ENCODE data around the gene TAGLN.

TAGLN gene

DNA sequence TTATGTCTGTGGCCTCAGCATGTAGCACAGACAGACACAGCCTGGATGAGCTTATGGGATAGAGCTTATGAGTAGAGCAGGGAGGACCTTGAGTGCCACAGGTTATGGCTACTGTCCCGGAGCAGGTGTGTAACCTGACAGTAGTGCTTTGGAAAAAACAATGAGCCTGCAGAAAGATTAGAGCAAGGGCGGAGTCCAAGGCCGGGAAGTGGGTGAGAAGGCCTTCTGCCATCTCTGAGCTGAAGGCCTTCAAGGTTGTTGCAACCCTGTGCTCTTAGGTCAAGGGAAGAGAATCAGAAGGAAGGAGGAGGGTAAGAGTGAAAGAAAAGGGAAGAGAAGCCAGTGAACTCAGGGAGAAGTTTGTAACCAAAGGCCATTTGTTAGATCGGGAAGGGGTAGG, 3.9 kb upstream of the TAGLN start:
- DNase-seq = no peak
- no peaks in the 10 kb centered on the region for H3K9me3 ChIP-seq (ENCODE audit: control extremely low read depth in 1 of 5, control insufficient read depth in 4 of 5, insufficient read depth in 2 of 5, low read depth in 1 of 5, low read length in 4 of 5)
- H3K27ac ChIP-seq (ENCODE audit: insufficient read depth in 1 of 2, low read depth in 1 of 2, low read length in 2 of 2, poor library complexity in 1 of 2, severe bottlenecking in 2 of 2) = no peak overlapping the region
- no peaks in the 10 kb centered on the region for H3K27me3 ChIP-seq (replicated peaks in 2 of 5; ENCODE audit: control insufficient read depth in 4 of 5, insufficient read depth in 5 of 5, low read length in 4 of 5)
- peaks cover 3 to 20% (median 7%) of the 10 kb centered on the region in 4 experiments for H3K36me3 ChIP-seq (ENCODE audit: control insufficient read depth in 4 of 4, insufficient read depth in 4 of 4, low read length in 3 of 4)
- H3K4me3 ChIP-seq (ENCODE audit: control insufficient read depth in 1 of 7, extremely low read depth in 1 of 7, insufficient read depth in 4 of 7, low read depth in 2 of 7, low read length in 6 of 7) = no peak overlapping the region
- POLR2A ChIA-PET = no interaction called here
- WGBS (ENCODE audit: insufficient coverage) = 100% methylated on average over 4 of the region's 4 CpGs
- CTCF ChIA-PET = interaction anchor here (1.1 to 7.7 kb wide), 3 partner anchors 14 to 23 kb away, joined by 3 to 59 read pairs (median 15); partner anchors contain the start of gene SIDT2
- peaks cover 0 to 7% (median 2%) of the 10 kb centered on the region in 4 experiments for H3K4me1 ChIP-seq (ENCODE audit: control extremely low read depth in 1 of 4, control insufficient read depth in 4 of 4, insufficient read depth in 4 of 4, low read length in 3 of 4)

DNA sequence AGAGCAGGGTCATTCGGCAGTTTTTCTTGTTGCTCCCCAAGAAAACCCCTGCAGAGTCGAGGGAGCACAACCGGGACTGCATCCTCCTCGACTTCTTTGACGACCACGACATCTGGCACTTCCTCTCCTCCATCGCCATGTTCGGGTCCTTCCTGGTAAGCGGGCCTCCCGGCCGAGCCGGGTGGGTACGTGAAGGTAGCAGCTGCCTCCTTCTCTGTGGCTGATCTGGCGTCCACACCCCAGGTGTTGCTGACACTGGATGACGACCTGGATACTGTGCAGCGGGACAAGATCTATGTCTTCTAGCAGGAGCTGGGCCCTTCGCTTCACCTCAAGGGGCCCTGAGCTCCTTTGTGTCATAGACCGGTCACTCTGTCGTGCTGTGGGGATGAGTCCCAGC, 3.4 kb upstream of the TAGLN start:
- CTCF ChIA-PET = interaction anchor here (3.0 to 7.7 kb wide), 3 partner anchors 15 to 31 kb away, joined by 14 to 59 read pairs (median 15); partner anchors contain the start of gene SIDT2
- no peaks in the 10 kb centered on the region for H3K9me3 ChIP-seq (ENCODE audit: control extremely low read depth in 1 of 5, control insufficient read depth in 4 of 5, insufficient read depth in 2 of 5, low read depth in 1 of 5, low read length in 4 of 5)
- no peak for DNase-seq
- no peak overlapping the region for H3K27ac ChIP-seq (ENCODE audit: insufficient read depth in 1 of 2, low read depth in 1 of 2, low read length in 2 of 2, poor library complexity in 1 of 2, severe bottlenecking in 2 of 2)
- H3K4me3 ChIP-seq (ENCODE audit: control insufficient read depth in 1 of 7, extremely low read depth in 1 of 7, insufficient read depth in 4 of 7, low read depth in 2 of 7, low read length in 6 of 7) = no peak overlapping the region
- peaks cover 3 to 18% (median 7%) of the 10 kb centered on the region in 4 experiments for H3K36me3 ChIP-seq (ENCODE audit: control insufficient read depth in 4 of 4, insufficient read depth in 4 of 4, low read length in 3 of 4)
- WGBS (ENCODE audit: insufficient coverage) = 92% methylated on average over 19 of the region's 19 CpGs
- no peaks in the 10 kb centered on the region for H3K27me3 ChIP-seq (replicated peaks in 2 of 5; ENCODE audit: control insufficient read depth in 4 of 5, insufficient read depth in 5 of 5, low read length in 4 of 5)
- POLR2A ChIA-PET = no interaction called here
- H3K4me1 ChIP-seq (ENCODE audit: control extremely low read depth in 1 of 4, control insufficient read depth in 4 of 4, insufficient read depth in 4 of 4, low read length in 3 of 4) = peaks cover 0 to 7% (median 2%) of the 10 kb centered on the region in 4 experiments

DNA sequence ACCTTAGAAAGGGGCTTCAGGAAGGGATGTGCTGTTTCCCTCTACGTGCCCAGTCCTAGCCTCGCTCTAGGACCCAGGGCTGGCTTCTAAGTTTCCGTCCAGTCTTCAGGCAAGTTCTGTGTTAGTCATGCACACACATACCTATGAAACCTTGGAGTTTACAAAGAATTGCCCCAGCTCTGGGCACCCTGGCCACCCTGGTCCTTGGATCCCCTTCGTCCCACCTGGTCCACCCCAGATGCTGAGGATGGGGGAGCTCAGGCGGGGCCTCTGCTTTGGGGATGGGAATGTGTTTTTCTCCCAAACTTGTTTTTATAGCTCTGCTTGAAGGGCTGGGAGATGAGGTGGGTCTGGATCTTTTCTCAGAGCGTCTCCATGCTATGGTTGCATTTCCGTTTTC, 2.2 kb upstream of the TAGLN start:
- no peak for DNase-seq
- no peak overlapping the region for H3K27ac ChIP-seq (ENCODE audit: insufficient read depth in 1 of 2, low read depth in 1 of 2, low read length in 2 of 2, poor library complexity in 1 of 2, severe bottlenecking in 2 of 2)
- H3K4me1 ChIP-seq (ENCODE audit: control extremely low read depth in 1 of 4, control insufficient read depth in 4 of 4, insufficient read depth in 4 of 4, low read length in 3 of 4) = peaks cover 0 to 7% (median 2%) of the 10 kb centered on the region in 4 experiments
- H3K9me3 ChIP-seq (ENCODE audit: control extremely low read depth in 1 of 5, control insufficient read depth in 4 of 5, insufficient read depth in 2 of 5, low read depth in 1 of 5, low read length in 4 of 5) = no peaks in the 10 kb centered on the region
- ChIA-PET CTCF (interaction anchor here (1.1 to 7.7 kb wide), 5 partner anchors 15 to 91 kb away, joined by 4 to 59 read pairs (median 14); partner anchors contain the start of gene SIDT2), POLR2A (interaction anchor here (0.7 kb wide), 1 partner anchor 30 kb away, joined by 3 read pairs; no protein-coding TSS in a partner anchor)
- H3K36me3 ChIP-seq (ENCODE audit: control insufficient read depth in 4 of 4, insufficient read depth in 4 of 4, low read length in 3 of 4) = peaks cover 3 to 13% (median 7%) of the 10 kb centered on the region in 4 experiments
- no peak overlapping the region for H3K4me3 ChIP-seq (ENCODE audit: control insufficient read depth in 1 of 7, extremely low read depth in 1 of 7, insufficient read depth in 4 of 7, low read depth in 2 of 7, low read length in 6 of 7)
- H3K27me3 ChIP-seq (replicated peaks in 2 of 5; ENCODE audit: control insufficient read depth in 4 of 5, insufficient read depth in 5 of 5, low read length in 4 of 5) = no peaks in the 10 kb centered on the region
- 100% methylated on average over 5 of the region's 7 CpGs for WGBS (ENCODE audit: insufficient coverage)

DNA sequence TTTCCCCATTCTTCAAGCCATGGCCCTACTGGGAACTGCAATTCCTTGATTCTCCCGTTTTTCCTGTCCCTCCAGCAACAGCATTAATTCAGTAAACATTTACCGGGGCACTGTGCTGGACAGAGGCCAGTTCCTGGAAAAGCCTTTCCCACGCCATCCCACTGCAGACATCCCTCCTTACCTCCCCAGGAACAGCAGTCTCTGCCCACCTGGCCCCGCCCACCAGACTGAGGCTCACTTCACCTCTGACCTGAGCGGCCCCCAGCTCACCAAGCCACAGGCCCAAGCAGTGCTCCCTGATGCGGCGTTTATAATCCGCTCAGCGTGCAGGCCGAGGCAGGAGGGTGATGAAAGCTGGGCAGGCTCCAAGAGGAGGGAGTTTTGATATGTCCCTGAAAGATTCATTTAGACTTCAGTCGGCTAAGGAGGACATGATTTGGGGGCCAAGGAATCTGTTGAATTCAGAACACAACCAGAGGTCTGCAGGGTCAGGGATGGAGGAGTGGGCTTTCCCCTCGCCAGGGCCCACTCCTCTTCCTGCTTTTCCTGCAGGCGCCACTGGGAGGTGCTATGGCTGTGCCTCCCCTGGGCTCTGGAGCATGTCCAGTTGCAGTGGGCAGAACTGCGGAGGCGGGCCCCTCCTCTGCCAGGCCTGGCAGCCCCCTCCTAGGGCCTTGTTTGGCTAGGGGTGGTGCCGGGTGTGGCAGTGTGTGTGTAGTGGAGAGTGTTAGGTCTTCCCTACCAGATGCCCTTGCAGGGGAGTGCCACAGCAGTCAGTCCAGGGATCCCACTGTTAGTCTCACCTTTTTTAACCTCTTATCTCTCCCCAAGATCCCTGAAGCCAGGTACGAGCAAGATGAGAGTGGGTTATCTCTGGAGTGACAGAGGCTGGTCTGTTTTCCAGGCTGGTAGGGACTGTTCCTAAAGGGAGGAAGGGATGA, 1.4 kb upstream of the TAGLN start:
- no peak for DNase-seq
- POLR2A ChIA-PET = no interaction called here
- no peaks in the 10 kb centered on the region for H3K27me3 ChIP-seq (replicated peaks in 2 of 5; ENCODE audit: control insufficient read depth in 4 of 5, insufficient read depth in 5 of 5, low read length in 4 of 5)
- no peak overlapping the region for H3K27ac ChIP-seq (ENCODE audit: insufficient read depth in 1 of 2, low read depth in 1 of 2, low read length in 2 of 2, poor library complexity in 1 of 2, severe bottlenecking in 2 of 2)
- no peaks in the 10 kb centered on the region for H3K9me3 ChIP-seq (ENCODE audit: control extremely low read depth in 1 of 5, control insufficient read depth in 4 of 5, insufficient read depth in 2 of 5, low read depth in 1 of 5, low read length in 4 of 5)
- CTCF ChIA-PET = interaction anchor here (1.1 to 7.7 kb wide), 5 partner anchors 15 to 92 kb away, joined by 4 to 59 read pairs (median 14); partner anchors contain the start of gene SIDT2
- H3K4me1 ChIP-seq (ENCODE audit: control extremely low read depth in 1 of 4, control insufficient read depth in 4 of 4, insufficient read depth in 4 of 4, low read length in 3 of 4) = peaks cover 0 to 7% (median 2%) of the 10 kb centered on the region in 4 experiments
- H3K36me3 ChIP-seq (ENCODE audit: control insufficient read depth in 4 of 4, insufficient read depth in 4 of 4, low read length in 3 of 4) = peaks cover 2 to 8% (median 4%) of the 10 kb centered on the region in 4 experiments
- 96% methylated on average over 9 of the region's 17 CpGs for WGBS (ENCODE audit: insufficient coverage)
- H3K4me3 ChIP-seq (ENCODE audit: control insufficient read depth in 1 of 7, extremely low read depth in 1 of 7, insufficient read depth in 4 of 7, low read depth in 2 of 7, low read length in 6 of 7) = no peak overlapping the region

DNA sequence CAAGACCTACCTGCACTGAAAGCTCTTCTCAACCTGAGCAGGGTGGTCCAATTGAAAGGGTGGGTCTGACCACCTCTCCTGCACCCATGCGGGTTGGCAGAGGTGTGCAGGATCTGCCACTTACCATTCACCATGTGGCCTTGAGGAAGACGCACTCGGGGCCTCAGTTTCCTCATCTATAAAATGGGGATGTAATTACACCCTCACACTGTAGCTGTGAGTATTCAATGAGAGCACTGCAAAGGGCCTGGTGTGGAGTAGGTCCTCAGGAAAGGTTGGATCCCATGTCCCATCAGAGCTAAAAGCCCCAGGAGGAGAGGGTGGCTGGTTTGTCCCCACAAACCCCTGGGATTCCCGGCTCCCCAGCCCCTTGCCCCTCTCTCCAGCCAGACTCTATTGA, 557 bp upstream of the TAGLN start:
- ChIA-PET CTCF (interaction anchor here (1.3 to 4.2 kb wide), 3 partner anchors 14 to 93 kb away, joined by 4 to 15 read pairs (median 14); no protein-coding TSS in a partner anchor), POLR2A (interaction anchor here (0.5 kb wide), 1 partner anchor 20 kb away, joined by 3 read pairs; the partner anchor contains the start of gene SIDT2)
- Histone ChIP-seq H3K36me3 (ENCODE audit: control insufficient read depth in 4 of 4, insufficient read depth in 4 of 4, low read length in 3 of 4) (peaks cover 0 to 12% (median under 1%) of the 10 kb centered on the region in 4 experiments), H3K4me3 (ENCODE audit: control insufficient read depth in 1 of 7, extremely low read depth in 1 of 7, insufficient read depth in 4 of 7, low read depth in 2 of 7, low read length in 6 of 7) (no peak overlapping the region), H3K27ac (ENCODE audit: insufficient read depth in 1 of 2, low read depth in 1 of 2, low read length in 2 of 2, poor library complexity in 1 of 2, severe bottlenecking in 2 of 2) (no peak overlapping the region), H3K9me3 (ENCODE audit: control extremely low read depth in 1 of 5, control insufficient read depth in 4 of 5, insufficient read depth in 2 of 5, low read depth in 1 of 5, low read length in 4 of 5) (no peaks in the 10 kb centered on the region), H3K4me1 (ENCODE audit: control extremely low read depth in 1 of 4, control insufficient read depth in 4 of 4, insufficient read depth in 4 of 4, low read length in 3 of 4) (peaks cover 0 to 7% (median 2%) of the 10 kb centered on the region in 4 experiments), H3K27me3 (replicated peaks in 2 of 5; ENCODE audit: control insufficient read depth in 4 of 5, insufficient read depth in 5 of 5, low read length in 4 of 5) (no peaks in the 10 kb centered on the region)
- no peak for DNase-seq
- WGBS (ENCODE audit: insufficient coverage) = 94% methylated on average over 2 of the region's 4 CpGs

DNA sequence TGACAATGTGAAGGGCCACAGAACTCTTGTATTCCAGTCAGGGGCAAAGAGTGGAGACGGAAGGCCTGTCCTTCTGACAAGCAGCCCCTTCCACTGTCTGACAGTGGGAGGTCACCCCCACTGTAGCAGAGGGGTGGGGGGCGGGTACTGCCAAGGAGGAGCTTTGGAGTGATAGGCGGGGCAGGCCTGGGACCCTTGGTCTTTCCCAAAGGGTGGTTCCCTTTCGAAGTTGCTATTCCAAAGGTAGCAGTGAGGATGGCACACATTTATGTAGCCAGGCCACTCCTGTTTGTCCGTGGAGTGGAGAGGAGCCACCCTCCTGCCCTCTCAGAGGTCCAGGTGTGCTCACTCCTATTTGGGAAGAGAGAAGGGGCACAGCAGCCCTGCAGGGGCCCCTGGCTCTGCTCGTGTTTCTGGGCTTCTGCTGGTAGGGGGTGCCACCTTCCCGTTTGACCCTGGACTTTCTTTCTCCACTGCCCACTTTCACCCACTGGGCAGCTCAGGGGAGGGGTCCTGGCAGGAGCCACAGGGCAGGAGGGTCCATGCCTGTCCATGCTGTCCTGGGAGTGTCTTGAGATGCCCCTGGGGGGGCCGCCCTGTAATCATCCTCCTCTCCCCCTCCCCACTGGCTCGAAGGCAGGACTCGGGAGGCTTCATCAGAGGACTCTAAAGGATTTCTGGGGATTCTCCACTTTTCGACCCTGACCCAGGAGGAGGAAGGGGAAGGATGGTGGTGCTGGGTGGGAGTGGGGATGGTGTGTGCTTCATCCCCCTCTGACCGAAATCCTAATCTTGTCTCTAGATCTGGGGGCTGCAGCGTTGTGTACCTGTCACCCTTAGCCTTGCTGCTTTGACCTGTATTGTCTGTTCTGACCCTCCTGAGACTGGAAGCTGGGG, 994 bp downstream of the TAGLN start:
- Histone ChIP-seq H3K9me3 (ENCODE audit: control extremely low read depth in 1 of 5, control insufficient read depth in 4 of 5, insufficient read depth in 2 of 5, low read depth in 1 of 5, low read length in 4 of 5) (no peaks in the 10 kb centered on the region), H3K4me1 (ENCODE audit: control extremely low read depth in 1 of 4, control insufficient read depth in 4 of 4, insufficient read depth in 4 of 4, low read length in 3 of 4) (peaks cover 0 to 7% (median 2%) of the 10 kb centered on the region in 4 experiments), H3K36me3 (ENCODE audit: control insufficient read depth in 4 of 4, insufficient read depth in 4 of 4, low read length in 3 of 4) (peaks cover 0 to 18% (median 7%) of the 10 kb centered on the region in 4 experiments), H3K27me3 (replicated peaks in 2 of 5; ENCODE audit: control insufficient read depth in 4 of 5, insufficient read depth in 5 of 5, low read length in 4 of 5) (no peaks in the 10 kb centered on the region), H3K27ac (ENCODE audit: insufficient read depth in 1 of 2, low read depth in 1 of 2, low read length in 2 of 2, poor library complexity in 1 of 2, severe bottlenecking in 2 of 2) (no peak overlapping the region), H3K4me3 (ENCODE audit: control insufficient read depth in 1 of 7, extremely low read depth in 1 of 7, insufficient read depth in 4 of 7, low read depth in 2 of 7, low read length in 6 of 7) (no peak overlapping the region)
- DNase-seq = no peak
- 92% methylated on average over 7 of the region's 13 CpGs for WGBS (ENCODE audit: insufficient coverage)
- CTCF ChIA-PET = interaction anchor here (0.8 kb wide), 1 partner anchor 18 kb away, joined by 3 read pairs; no protein-coding TSS in a partner anchor
- POLR2A ChIA-PET = no interaction called here
